GM18505 (cell line): ENCODE measurements around the gene DIS3L.
"Not testable (repeated sequence)": the region's sequence is repeated elsewhere in the genome, so short reads cannot be mapped to it uniquely, and the experiment has no call there.

Experiments used
- ATAC-seq: cut with Tn5 transposase; IDR thresholded peaks from one replicate; pipeline ENCODE4 v1.9.1; 2021; ENCODE audit not compliant: unreplicated experiment
- POLR2A ChIP-seq: IDR thresholded peaks from 4 replicates; pipeline ENCODE4 v1.6.1; 2011; ENCODE audit warnings: borderline replicate concordance; ENCODE audit not compliant: insufficient read depth, insufficient read length; ENCODE audit errors: extremely low read depth

DIS3L gene

GRCh38 chr15:66309828-66310227 is 16.5 kb downstream of the DIS3L start:
- no peak for ATAC-seq
- no peak for TF ChIP-seq POLR2A

DNA sequence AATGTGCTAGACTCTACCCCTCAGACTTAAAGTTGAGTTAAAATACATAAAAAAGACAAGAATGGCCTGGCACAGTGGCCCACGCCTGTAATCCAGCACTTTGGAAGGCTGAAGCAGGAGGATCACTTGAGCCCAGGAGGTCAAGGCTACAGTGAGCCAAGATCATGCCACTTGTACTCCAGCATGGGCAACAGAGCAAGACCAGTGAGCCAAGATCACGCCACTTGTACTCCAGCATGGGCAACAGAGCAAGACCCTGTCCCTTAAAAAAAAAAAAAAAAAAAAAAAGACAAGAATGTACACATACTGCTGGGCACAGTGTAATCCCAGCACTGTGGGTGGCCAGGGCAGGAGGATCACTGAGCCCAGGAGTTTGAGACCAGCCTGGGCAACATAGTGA is 17.4 kb downstream of the DIS3L start:
- no peak for ATAC-seq
- no peak for TF ChIP-seq POLR2A

- no peak for ATAC-seq
- no peak for TF ChIP-seq POLR2A
Measured at GRCh38 chr15:66312144-66312543, 18.8 kb downstream of the DIS3L start.

DNA sequence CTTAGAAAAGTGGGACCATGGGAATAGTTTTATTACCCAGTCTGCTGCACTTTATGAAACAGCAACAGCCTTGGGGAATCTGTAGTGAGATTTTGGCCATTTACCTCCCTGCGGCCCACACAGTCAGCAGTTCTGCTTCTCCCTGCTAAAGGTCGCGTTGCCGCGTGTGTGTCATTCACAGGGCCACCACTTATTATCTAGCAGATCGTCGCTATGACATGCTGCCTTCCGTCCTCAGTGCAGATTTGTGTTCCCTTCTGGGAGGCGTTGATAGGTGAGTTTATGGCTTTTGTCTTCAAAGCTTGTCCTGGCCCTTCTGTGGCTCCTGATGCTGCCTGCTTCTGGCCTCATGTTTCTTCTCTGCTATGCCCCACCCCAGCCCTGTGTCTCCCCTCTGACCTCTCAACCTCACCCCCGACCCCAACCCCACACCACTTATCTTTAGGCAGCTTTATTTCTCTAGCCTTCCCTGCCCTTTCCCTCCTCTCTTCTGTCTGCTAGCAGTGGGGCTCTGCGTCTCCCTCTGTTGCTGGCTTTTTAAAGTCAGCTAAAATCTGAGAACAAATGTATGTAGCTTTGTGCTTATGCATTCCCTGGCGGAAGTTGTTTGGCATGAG is 30.1 kb downstream of the DIS3L start:
- no peak for ATAC-seq
- TF ChIP-seq POLR2A, result no peak

DNA sequence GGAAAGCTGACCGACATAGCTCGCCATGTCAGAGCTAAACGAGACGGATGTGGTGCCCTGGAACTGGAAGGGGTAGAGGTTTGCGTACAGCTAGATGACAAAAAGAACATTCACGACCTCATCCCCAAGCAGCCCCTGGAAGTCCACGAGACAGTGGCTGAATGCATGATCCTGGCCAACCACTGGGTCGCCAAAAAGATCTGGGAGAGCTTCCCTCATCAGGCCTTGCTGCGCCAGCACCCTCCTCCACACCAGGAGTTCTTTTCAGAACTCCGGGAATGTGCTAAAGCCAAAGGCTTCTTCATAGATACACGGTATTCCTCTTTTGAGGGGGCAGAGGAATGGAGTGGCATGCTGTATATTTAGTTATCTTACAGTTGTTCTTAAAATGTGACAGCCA is 32.7 kb downstream of the DIS3L start:
- no peak for TF ChIP-seq POLR2A
- ATAC-seq, result no peak

DNA sequence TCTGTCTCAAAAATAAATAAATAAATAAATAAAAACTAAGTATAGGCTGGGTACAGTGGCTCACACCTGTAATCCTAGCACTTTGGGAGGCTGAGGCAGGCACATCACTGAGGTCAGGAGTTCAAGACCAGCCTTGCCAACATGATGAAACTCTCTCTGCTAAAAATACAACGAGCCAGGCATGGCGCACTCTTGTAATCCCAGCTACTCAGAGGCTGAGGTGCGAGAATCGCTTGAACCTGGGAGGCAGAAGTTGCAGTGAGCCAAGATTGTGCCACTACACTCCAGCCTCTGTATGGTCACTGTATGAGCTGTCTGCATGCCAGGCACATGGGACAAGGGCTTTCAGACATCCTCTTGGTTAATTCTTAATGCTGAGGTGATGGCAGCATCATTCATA is 34.4 kb downstream of the DIS3L start:
- TF ChIP-seq POLR2A, result no peak
- ATAC-seq, result no peak

DNA sequence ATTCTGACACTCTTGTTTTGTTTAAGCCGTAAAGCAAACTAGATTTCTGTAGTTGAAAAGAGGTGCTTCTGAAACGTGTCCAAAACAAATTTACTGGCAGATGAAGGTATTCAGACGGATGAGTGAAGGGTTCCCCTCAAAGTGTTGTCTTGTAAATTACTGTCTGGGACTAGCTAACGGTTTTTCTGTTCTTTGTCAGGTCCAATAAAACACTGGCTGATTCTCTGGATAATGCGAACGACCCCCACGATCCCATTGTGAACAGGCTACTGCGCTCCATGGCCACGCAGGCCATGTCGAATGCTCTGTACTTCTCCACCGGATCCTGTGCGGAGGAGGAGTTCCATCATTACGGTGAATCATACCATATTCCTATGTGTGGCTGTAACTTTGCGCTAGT is 35.4 kb downstream of the DIS3L start:
- TF ChIP-seq POLR2A, result no peak
- no peak for ATAC-seq

DNA sequence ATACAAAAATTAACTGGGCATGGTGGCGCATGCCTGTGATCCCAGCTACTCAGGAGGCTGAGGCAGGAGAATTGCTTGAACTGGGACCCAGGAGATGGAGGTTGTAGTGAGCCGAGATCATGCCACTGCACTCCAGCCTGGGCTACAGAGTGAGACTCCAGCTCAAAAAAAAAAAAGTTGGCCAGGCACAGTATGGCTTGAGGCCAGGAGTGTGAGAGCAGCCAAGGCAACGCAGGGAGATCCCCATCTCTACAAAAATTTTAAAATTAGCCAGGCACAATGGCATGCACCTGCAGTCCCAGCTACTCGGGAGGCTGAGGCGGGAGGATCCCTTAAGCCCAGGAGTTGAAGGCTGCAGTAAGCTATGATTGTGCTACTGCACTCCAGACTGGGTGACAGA is 55.2 kb downstream of the DIS3L start:
- not testable (repeated sequence) for ATAC-seq

DNA sequence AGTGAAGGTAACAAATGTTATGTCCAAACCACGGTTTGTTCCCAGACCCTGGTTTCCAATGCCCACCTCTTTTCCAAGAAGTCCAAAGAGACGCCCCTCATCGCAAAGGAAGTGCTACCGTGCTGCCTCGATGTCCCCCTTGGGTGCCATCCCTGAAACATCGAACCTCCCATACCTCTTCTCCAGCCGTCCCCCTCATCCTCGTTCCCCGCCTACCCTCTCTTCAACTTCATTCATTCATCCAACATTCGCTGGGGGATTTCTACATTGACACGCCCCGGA is 62.6 kb downstream of the DIS3L start:
- ATAC-seq, result no peak
- TF ChIP-seq POLR2A, result no peak

DNA sequence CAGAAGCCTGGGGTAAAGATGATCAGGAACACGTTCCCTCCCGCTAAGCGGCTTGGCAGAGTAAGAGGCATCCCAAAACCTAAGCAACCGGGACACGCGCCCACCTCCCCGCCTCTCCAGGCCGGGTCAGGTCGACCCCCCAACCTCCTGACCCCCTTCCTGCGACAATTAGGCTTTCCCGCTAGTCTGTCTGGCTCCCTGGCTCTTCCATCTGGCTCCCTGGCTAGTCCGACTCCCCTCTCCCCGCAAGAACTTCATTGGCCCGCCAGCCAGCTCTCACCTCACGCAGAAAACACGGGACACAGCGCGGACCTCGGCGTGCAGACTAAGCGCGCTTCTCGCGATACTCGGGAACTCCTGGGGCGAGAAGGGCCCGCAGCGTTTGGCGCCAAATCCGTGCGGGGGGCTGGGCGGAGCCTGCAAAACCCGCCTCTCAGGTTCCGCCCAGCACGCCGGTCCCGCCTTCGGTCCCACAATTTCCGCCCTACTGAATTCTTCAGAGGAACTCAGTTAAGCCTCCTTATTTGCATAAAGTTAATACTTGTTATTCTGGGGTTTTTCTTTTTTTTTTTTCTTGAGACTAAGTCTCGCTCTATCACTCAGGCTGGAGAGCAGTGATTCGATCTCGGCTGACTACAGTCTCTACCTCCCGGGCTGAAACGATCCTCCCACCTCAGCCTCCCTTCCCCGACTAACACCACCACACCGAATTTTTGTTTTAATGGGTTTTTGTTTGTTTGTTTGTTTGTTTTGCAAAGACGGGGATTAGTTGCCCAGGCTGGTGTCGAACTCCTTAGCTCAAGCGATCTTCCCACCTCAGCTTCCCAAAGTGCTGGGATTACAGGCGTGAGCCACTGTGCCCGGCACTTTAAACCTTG is 63.2 kb downstream of the DIS3L start, which contains the start of gene TIPIN:
TSS of gene TIPIN (minus strand) at position 327 of the 878 bp plus-strand sequence. CDS start 3,738 bp downstream, outside the sequence.
- ATAC-seq, result peak; percentile 94
- TF ChIP-seq POLR2A, result peak; percentile 85

GRCh38 chr15:66359740-66360139 is 66.4 kb downstream of the DIS3L start:
- TF ChIP-seq POLR2A, result no peak
- ATAC-seq, result no peak

DNA sequence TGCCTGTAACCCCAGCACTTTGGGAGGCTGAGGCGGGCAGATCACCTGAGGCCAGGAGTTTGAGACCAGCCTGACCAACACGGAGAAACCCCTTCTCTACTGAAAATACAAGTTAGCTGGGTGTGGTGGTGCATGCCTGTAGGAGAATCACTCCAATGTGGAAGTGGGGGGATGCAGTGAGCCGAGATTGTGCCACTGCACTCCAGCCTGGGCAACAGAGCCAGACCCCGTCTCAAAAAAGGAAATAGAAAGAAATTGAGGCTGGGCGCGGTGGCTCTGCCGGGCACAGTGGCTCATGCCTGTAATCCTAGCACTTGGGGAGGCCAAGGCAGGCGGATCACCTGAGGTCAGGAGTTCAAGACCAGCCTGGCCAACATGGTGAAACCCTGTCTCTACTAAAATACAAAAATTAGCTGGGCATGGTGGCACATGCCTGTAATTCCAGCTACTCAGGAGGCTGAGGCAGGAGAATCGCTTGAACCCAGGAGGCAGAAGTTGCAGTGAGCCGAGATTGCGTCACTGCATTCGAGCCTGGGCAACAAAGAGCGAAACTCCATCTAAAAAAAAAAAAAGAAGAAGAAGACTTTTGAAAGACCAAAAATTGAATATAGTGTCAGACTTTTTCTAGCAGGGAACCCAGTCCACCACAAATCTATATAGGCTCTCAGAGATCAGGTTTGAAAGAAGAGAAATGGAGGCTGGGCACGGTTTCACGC is 68.5 kb downstream of the DIS3L start:
- ATAC-seq, result not testable (repeated sequence)

DNA sequence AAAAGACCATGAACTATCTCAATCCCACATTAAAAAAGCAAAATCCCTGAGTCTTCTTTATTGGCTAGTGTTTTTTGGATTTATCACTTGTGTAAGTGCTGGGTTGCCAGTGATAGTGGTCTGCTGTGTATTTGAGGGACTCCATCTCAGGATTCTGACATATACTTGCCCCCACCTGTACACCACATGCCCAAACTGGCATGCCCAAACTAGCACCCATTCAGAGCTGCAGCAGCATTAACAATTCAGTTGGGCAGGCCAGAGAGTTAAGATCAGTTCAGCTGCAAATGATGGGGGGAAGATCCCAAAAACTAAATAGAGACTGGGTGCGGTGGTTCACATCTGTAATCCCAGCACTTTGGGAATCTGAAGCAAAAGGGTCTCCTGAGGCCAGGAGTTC is 69.4 kb downstream of the DIS3L start:
- no peak for TF ChIP-seq POLR2A
- ATAC-seq, result no peak

DNA sequence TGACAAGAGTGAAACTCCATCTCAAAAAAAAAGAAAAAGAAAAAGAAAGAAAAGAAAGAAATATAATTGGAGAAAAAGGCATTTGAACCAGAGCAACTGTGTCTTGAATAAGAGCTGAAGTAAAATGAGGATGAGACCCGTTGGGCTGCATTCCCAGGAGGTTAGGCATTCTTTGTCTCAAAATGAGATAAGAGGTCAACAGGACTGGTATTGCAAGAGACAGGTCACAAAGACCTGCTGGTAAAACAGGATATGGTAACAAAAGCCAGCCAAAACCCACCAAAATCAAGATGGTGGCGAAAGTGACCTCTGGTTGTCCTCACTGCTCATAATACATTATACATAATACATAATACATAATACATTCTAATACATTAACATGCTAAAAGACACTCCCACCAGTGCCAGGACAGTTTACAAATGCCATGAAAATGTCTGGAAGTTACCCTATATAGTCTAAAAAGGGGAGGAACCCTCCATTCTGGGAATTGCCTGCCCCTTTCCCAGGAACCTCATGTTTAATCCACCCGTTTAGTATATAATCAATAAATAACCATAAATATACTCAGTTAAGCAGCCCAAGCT is 71.7 kb downstream of the DIS3L start:
- no peak for ATAC-seq
- TF ChIP-seq POLR2A, result no peak
